Caco-2 (cell line): ENCODE results near the gene IL2RA. TPM values are rescaled to one million over a fixed set of nuclear protein-coding genes. Genes with fewer than 3 reads are reported as not detected.
A peak's percentile ranks its signal among the peaks of the same experiment; 100 is the strongest.

Experiments used
- BruUV-seq: library from RNA; stranded (reverse); fragments of 400-500 nt; replicated peaks from 2 replicates; lab custom pipeline; 2021; lab: Mats Ljungman, UMichigan
- CTCF ChIA-PET: fragments of 300-600 bp; sonication (Branson Sonifier 250); formaldehyde crosslinking; loops from one replicate; lab custom pipeline; 2022; ENCODE audit warnings: antibody characterized with exemption; lab: Charles Lee
- POLR2A ChIA-PET: fragments of 300-600 bp; sonication (Branson Sonifier 250); formaldehyde crosslinking; loops from one replicate; lab custom pipeline; 2022; ENCODE audit warnings: antibody characterized with exemption; lab: Charles Lee
- DNase-seq, 2 experiments: peaks; one replicate each; pipeline versions ENCODE4 v3.0.0 to v3.0.0-alpha.2; 2020 to 2022
- H3K27me3 ChIP-seq: replicated peaks from 2 replicates; pipeline ENCODE4 v1.6.0; 2011; ENCODE audit warnings: low read length; ENCODE audit not compliant: control insufficient read depth, insufficient read depth
- H3K36me3 ChIP-seq: 2 replicates; pipeline ENCODE4 v1.5.1; 2011; ENCODE audit warnings: low read length; ENCODE audit not compliant: control insufficient read depth, insufficient read depth
- H3K4me1 ChIP-seq: fragments of 250-450 bp; sonication (Bioruptor Pico); 2 replicates; pipeline ENCODE4 v1.5.1; 2020; ENCODE audit warnings: mild to moderate bottlenecking
- H3K4me3 ChIP-seq: 2 replicates; pipeline ENCODE4 v1.5.1; 2011; ENCODE audit warnings: low read depth, mild to moderate bottlenecking, control low read depth, low read length
- H3K9me3 ChIP-seq: fragments of 250-450 bp; sonication (Bioruptor Pico); 2 replicates; pipeline ENCODE4 v1.5.1; 2020; ENCODE audit warnings: mild to moderate bottlenecking, moderate library complexity
- H3K27ac Mint-ChIP-seq: one replicate; pipeline ENCODE4 v1.8.0; 2022; ENCODE audit warnings: mixed read lengths; ENCODE audit not compliant: unreplicated experiment
- H3K27me3 Mint-ChIP-seq: one replicate; pipeline ENCODE4 v1.8.0; 2022; ENCODE audit warnings: mixed read lengths; ENCODE audit not compliant: insufficient read depth, unreplicated experiment
- H3K36me3 Mint-ChIP-seq: one replicate; pipeline ENCODE4 v1.8.0; 2022; ENCODE audit warnings: mild to moderate bottlenecking, mixed read lengths; ENCODE audit not compliant: insufficient read depth, unreplicated experiment
- H3K4me1 Mint-ChIP-seq: one replicate; pipeline ENCODE4 v1.8.0; 2022; ENCODE audit warnings: low read depth, mixed read lengths; ENCODE audit not compliant: unreplicated experiment
- H3K4me3 Mint-ChIP-seq: one replicate; pipeline ENCODE4 v1.8.0; 2022; ENCODE audit warnings: mild to moderate bottlenecking, moderate library complexity, mixed read lengths; ENCODE audit not compliant: unreplicated experiment
- H3K9me3 Mint-ChIP-seq: one replicate; pipeline ENCODE4 v1.8.0; 2022; ENCODE audit warnings: mixed read lengths; ENCODE audit not compliant: unreplicated experiment
- intact Hi-C: fragments of 100-400 bp; cut with micrococcal nuclease; formaldehyde crosslinking; loops from one replicate; pipeline ENCODE4 v1.10.0; 2022; ENCODE audit not compliant: unreplicated experiment
- total RNA-seq: library from RNA; stranded (reverse); gene quantifications from 2 replicates; pipeline ENCODE4 v1.2.3, GENCODE V29; 2022
- TF ChIP-seq, protein P1 (sequence below), 2 experiments: fragments of 200-600 bp in 1 of 2; IDR thresholded peaks; 1 replicate in 1 of 2; 2 replicates in 1 of 2; pipeline versions ENCODE4 v1.5.1 to v1.8.0; 2011 to 2022; ENCODE audit warnings: antibody characterized with exemption in 1 of 2, control low read depth in 1 of 2, inconsistent platforms in 1 of 2, low read depth in 1 of 2, low read length in 1 of 2, mild to moderate bottlenecking in 1 of 2, moderate library complexity in 1 of 2; ENCODE audit not compliant: insufficient read depth in 1 of 2, severe bottlenecking in 1 of 2, unreplicated experiment in 1 of 2

IL2RA gene
- total RNA-seq, 1 experiment from 2014 or later, result not detected

- no peaks in the 10 kb centered on the region for H3K4me1 ChIP-seq
- no peaks in the 10 kb centered on the region for H3K9me3 ChIP-seq
- ChIA-PET POLR2A (no interaction called here), CTCF (no interaction called here)
- H3K9me3 Mint-ChIP-seq, result peaks cover 11% of the 10 kb centered on the region
- H3K4me1 Mint-ChIP-seq, result no peaks in the 10 kb centered on the region
- intact Hi-C loops, result no loop called here
- H3K27me3 Mint-ChIP-seq, result peaks cover 6% of the 10 kb centered on the region
- TF ChIP-seq, protein P1, sequence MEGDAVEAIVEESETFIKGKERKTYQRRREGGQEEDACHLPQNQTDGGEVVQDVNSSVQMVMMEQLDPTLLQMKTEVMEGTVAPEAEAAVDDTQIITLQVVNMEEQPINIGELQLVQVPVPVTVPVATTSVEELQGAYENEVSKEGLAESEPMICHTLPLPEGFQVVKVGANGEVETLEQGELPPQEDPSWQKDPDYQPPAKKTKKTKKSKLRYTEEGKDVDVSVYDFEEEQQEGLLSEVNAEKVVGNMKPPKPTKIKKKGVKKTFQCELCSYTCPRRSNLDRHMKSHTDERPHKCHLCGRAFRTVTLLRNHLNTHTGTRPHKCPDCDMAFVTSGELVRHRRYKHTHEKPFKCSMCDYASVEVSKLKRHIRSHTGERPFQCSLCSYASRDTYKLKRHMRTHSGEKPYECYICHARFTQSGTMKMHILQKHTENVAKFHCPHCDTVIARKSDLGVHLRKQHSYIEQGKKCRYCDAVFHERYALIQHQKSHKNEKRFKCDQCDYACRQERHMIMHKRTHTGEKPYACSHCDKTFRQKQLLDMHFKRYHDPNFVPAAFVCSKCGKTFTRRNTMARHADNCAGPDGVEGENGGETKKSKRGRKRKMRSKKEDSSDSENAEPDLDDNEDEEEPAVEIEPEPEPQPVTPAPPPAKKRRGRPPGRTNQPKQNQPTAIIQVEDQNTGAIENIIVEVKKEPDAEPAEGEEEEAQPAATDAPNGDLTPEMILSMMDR (IDR thresholded peaks at IDR 0.05; ENCODE audit: insufficient read depth in 1 of 2, low read depth in 1 of 2, low read length in 1 of 2, severe bottlenecking in 1 of 2, unreplicated experiment in 1 of 2), result no peak
- H3K4me3 ChIP-seq, result no peak overlapping the region
- no peak overlapping the region for H3K27ac Mint-ChIP-seq
- BruUV-seq, result no TSS peak
- no peak for DNase-seq
- H3K36me3 Mint-ChIP-seq, result no peaks in the 10 kb centered on the region
- H3K27me3 ChIP-seq, result no peaks in the 10 kb centered on the region; the same call in 1 of the 2 replicates
- no peak overlapping the region for H3K4me3 Mint-ChIP-seq
- no peaks in the 10 kb centered on the region for H3K36me3 ChIP-seq
Measured at GRCh38 chr10:6017781-6018354, 44.3 kb downstream of the IL2RA start.

GRCh38 chr10:6014241-6014761 lies 47.9 kb downstream of the IL2RA start:
- TF ChIP-seq, protein P1 (IDR thresholded peaks at IDR 0.05; ENCODE audit: insufficient read depth in 1 of 2, low read depth in 1 of 2, low read length in 1 of 2, severe bottlenecking in 1 of 2, unreplicated experiment in 1 of 2), result peak; percentile 82 to 85
- Mint-ChIP-seq H3K9me3 (peaks cover 9% of the 10 kb centered on the region), H3K27ac (no peak overlapping the region), H3K4me1 (no peaks in the 10 kb centered on the region), H3K27me3 (peaks cover 9% of the 10 kb centered on the region), H3K4me3 (no peak overlapping the region), H3K36me3 (no peaks in the 10 kb centered on the region)
- ChIA-PET CTCF (interaction anchor here (1.6 to 2.0 kb wide), 2 partner anchors 388 to 392 kb away, joined by 4 to 15 read pairs; no protein-coding TSS in a partner anchor), POLR2A (no interaction called here)
- H3K4me1 ChIP-seq, result no peaks in the 10 kb centered on the region
- H3K27me3 ChIP-seq, result no peaks in the 10 kb centered on the region; the same call in 1 of the 2 replicates
- intact Hi-C loops, result loop anchor here (1.0 kb wide), 5 partner anchors 36 to 392 kb away; no protein-coding TSS in a partner anchor
- no peaks in the 10 kb centered on the region for H3K36me3 ChIP-seq
- no TSS peak for BruUV-seq
- H3K9me3 ChIP-seq, result no peaks in the 10 kb centered on the region
- DNase-seq, result peak in 1 of 2 experiments; percentile 67
- no peak overlapping the region for H3K4me3 ChIP-seq

DNA sequence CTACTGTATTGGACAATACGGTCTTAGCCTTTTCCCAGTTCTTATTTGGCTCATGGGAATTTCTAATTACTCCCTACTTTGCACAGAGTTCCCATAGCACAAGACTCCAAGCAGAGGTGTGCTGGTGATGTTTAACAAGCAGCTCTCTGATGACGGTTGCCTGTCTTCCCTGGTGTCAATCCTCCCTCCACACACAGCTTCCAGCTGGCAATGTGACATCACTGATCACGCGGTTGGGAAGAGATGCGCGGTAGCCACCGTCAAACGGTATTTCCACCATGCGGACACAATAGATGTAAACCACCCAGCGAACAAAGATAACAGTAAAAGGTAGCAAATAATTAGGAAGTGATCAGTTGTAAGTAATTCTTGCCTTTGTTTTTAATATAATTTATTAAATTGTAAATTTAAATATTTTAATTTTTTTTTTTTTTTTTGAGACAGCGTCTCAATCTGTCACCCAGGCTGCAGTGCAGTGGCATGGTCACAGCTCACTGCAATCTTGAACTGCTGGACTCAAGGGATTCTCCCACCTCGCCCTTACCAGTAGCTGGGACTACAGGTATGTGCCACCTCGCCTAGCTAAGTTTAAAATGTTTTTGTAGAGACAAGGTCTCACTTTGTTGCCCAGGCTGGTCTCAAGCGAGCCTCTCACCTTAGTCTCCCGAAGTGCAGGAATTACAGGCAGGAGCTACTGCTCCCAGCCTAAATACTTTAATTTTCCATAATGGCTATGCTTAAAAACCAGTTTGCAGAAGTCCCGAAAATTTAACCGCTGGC lies 48.6 kb downstream of the IL2RA start:
- H3K36me3 Mint-ChIP-seq, result no peaks in the 10 kb centered on the region
- no peaks in the 10 kb centered on the region; the same call in 1 of the 2 replicates for H3K27me3 ChIP-seq
- ChIA-PET CTCF (interaction anchor here (1.6 to 2.0 kb wide), 2 partner anchors 388 to 393 kb away, joined by 4 to 15 read pairs; no protein-coding TSS in a partner anchor), POLR2A (no interaction called here)
- H3K36me3 ChIP-seq, result no peaks in the 10 kb centered on the region
- H3K27me3 Mint-ChIP-seq, result peaks cover 3% of the 10 kb centered on the region
- H3K4me3 ChIP-seq, result no peak overlapping the region
- TF ChIP-seq, protein P1 (IDR thresholded peaks at IDR 0.05; ENCODE audit: insufficient read depth in 1 of 2, low read depth in 1 of 2, low read length in 1 of 2, severe bottlenecking in 1 of 2, unreplicated experiment in 1 of 2), result no peak
- no peaks in the 10 kb centered on the region for H3K4me1 ChIP-seq
- BruUV-seq, result no TSS peak
- H3K4me3 Mint-ChIP-seq, result no peak overlapping the region
- no peaks in the 10 kb centered on the region for H3K4me1 Mint-ChIP-seq
- DNase-seq, result no peak
- intact Hi-C loops, result loop anchor here (1.0 kb wide), 5 partner anchors 37 to 393 kb away; no protein-coding TSS in a partner anchor
- no peak overlapping the region for H3K27ac Mint-ChIP-seq
- H3K9me3 ChIP-seq, result no peaks in the 10 kb centered on the region
- H3K9me3 Mint-ChIP-seq, result peaks cover 2% of the 10 kb centered on the region
